A549 (cell line): Measurements from ENCODE around the gene ADAMTSL3.

Experiments used
- CEBPB ChIP-seq, 2 experiments: fragments of >200 bp in 1 of 2; sonication (Bioruptor Twin) in 1 of 2; formaldehyde crosslinking in 1 of 2; IDR thresholded peaks; 2 replicates each; pipeline ENCODE4 v1.6.1; 2012 to 2016
- CHD2 ChIP-seq: fragments of 150-350 bp; IDR thresholded peaks from 2 replicates; pipeline ENCODE4 v1.6.1; 2014; ENCODE audit warnings: low read length; ENCODE audit not compliant: partially characterized antibody
- RAD21 ChIP-seq, 2 experiments: fragments of >200 bp in 1 of 2; sonication (Bioruptor Twin) in 1 of 2; formaldehyde crosslinking in 1 of 2; IDR thresholded peaks in 1 of 2; conservative IDR thresholded peaks in 1 of 2; 2 replicates in 1 of 2; 3 replicates in 1 of 2; pipeline ENCODE4 v1.6.1; 2012 to 2018; ENCODE audit warnings: inconsistent platforms in 1 of 2
- TF ChIP-seq, protein P1 (sequence below): fragments of >200 bp; sonication (Bioruptor Twin); formaldehyde crosslinking; IDR thresholded peaks from 3 replicates; pipeline ENCODE4 v1.5.1; 2016
- TF ChIP-seq, protein P2 (sequence below): IDR thresholded peaks from 2 replicates; pipeline ENCODE4 v1.6.1; 2012
- TF ChIP-seq, protein P3 (sequence below): fragments of 150-350 bp; IDR thresholded peaks from 2 replicates; pipeline ENCODE4 v1.6.1; 2014; ENCODE audit warnings: low read depth, mild to moderate bottlenecking, low read length

DNA sequence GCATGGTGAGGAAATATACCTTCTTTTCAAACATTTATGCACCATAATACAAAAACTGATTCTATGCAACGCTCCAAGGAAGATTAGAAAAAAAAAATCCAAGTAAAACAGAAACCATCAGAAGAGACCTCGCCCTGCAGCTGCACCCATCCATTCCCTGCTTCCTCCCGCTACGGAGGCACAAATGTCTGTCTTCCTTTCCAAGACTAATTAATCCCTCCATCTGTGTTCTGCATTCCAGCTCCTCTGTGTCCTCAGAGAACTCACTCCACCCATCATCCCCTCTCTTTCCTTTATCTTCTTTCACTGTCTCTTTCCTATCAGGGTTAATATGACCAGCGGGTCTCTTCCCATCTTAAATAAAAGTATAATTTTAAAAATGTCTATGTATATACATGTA is 196.1 kb downstream of the ADAMTSL3 start:
- TF ChIP-seq, protein P1, sequence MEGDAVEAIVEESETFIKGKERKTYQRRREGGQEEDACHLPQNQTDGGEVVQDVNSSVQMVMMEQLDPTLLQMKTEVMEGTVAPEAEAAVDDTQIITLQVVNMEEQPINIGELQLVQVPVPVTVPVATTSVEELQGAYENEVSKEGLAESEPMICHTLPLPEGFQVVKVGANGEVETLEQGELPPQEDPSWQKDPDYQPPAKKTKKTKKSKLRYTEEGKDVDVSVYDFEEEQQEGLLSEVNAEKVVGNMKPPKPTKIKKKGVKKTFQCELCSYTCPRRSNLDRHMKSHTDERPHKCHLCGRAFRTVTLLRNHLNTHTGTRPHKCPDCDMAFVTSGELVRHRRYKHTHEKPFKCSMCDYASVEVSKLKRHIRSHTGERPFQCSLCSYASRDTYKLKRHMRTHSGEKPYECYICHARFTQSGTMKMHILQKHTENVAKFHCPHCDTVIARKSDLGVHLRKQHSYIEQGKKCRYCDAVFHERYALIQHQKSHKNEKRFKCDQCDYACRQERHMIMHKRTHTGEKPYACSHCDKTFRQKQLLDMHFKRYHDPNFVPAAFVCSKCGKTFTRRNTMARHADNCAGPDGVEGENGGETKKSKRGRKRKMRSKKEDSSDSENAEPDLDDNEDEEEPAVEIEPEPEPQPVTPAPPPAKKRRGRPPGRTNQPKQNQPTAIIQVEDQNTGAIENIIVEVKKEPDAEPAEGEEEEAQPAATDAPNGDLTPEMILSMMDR, result no peak
- TF ChIP-seq, protein P2, sequence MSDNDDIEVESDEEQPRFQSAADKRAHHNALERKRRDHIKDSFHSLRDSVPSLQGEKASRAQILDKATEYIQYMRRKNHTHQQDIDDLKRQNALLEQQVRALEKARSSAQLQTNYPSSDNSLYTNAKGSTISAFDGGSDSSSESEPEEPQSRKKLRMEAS, result no peak
- TF ChIP-seq CHD2 (no peak), CEBPB (IDR thresholded peaks at IDR 0.05) (no peak), RAD21 (conservative IDR thresholded peaks at IDR 0.05 in 1 of 2, IDR thresholded peaks at IDR 0.05 in 1 of 2) (no peak)
- TF ChIP-seq, protein P3, sequence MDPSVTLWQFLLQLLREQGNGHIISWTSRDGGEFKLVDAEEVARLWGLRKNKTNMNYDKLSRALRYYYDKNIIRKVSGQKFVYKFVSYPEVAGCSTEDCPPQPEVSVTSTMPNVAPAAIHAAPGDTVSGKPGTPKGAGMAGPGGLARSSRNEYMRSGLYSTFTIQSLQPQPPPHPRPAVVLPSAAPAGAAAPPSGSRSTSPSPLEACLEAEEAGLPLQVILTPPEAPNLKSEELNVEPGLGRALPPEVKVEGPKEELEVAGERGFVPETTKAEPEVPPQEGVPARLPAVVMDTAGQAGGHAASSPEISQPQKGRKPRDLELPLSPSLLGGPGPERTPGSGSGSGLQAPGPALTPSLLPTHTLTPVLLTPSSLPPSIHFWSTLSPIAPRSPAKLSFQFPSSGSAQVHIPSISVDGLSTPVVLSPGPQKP, result no peak
